ENCODE data around the gene MYO3B. TPM values are rescaled to one million over a fixed set of nuclear protein-coding genes. Genes with fewer than 3 reads are reported as not detected.

MYO3B gene
- total and polyA plus RNA-seq, 8 donors: 1.3 to 4.1 (median 2.6) TPM; not detected in 1

GRCh38 chr2:170369228-170369627, 191.3 kb downstream of the MYO3B start:
- Histone ChIP-seq H3K27me3 (peaks cover 34 to 56% of the 10 kb centered on the region in 2 donors), H3K4me3 (no peak overlapping the region), H3K9me3 (no peaks in the 10 kb centered on the region), H3K36me3 (no peaks in the 10 kb centered on the region), H3K4me1 (no peaks in the 10 kb centered on the region), H3K27ac (no peak overlapping the region)
- no peak for DNase-seq
- TF ChIP-seq CTCF (IDR thresholded peaks at IDR 0.05): no peak
- ATAC-seq: no peak
- intact Hi-C loops (cut with DNase I): no loop called here

GRCh38 chr2:170369894-170370293, 191.9 kb downstream of the MYO3B start:
- H3K27ac ChIP-seq: no peak overlapping the region
- no peak overlapping the region for H3K4me3 ChIP-seq
- TF ChIP-seq CTCF (IDR thresholded peaks at IDR 0.05): no peak
- H3K4me1 ChIP-seq: no peaks in the 10 kb centered on the region
- ATAC-seq (no peak), DNase-seq (peak in 1 of 4 donors; percentile 33)
- no peaks in the 10 kb centered on the region for H3K36me3 ChIP-seq
- intact Hi-C loops (cut with DNase I): no loop called here
- H3K9me3 ChIP-seq: no peaks in the 10 kb centered on the region
- peaks cover 28 to 49% of the 10 kb centered on the region in 2 donors for H3K27me3 ChIP-seq

- no peak for DNase-seq
- intact Hi-C loops (cut with DNase I): no loop called here
- H3K27me3 ChIP-seq: peaks cover 21 to 49% of the 10 kb centered on the region in 2 donors
Observed at GRCh38 chr2:170371231-170371998, 193.5 kb downstream of the MYO3B start.

GRCh38 chr2:170375192-170375591, 197.2 kb downstream of the MYO3B start:
- no peaks in the 10 kb centered on the region for H3K9me3 ChIP-seq
- intact Hi-C loops (cut with DNase I): no loop called here
- no peak for DNase-seq
- H3K27me3 ChIP-seq: peaks cover 0 to 30% of the 10 kb centered on the region in 2 donors
- no peak overlapping the region for H3K27ac ChIP-seq
- no peak for ATAC-seq
- no peak overlapping the region for H3K4me3 ChIP-seq
- no peak for TF ChIP-seq CTCF (IDR thresholded peaks at IDR 0.05)
- H3K36me3 ChIP-seq: no peaks in the 10 kb centered on the region
- no peaks in the 10 kb centered on the region for H3K4me1 ChIP-seq

More at GRCh38 chr2:170371231-170371998, 193.5 kb downstream of the MYO3B start:
- H3K4me3 ChIP-seq: no peak overlapping the region
- H3K9me3 ChIP-seq: no peaks in the 10 kb centered on the region
- no peaks in the 10 kb centered on the region for H3K4me1 ChIP-seq
- H3K27ac ChIP-seq: no peak overlapping the region
- H3K36me3 ChIP-seq: no peaks in the 10 kb centered on the region
- TF ChIP-seq CTCF (IDR thresholded peaks at IDR 0.05): no peak
- ATAC-seq: no peak

- Histone ChIP-seq H3K36me3 (no peaks in the 10 kb centered on the region), H3K4me1 (no peaks in the 10 kb centered on the region), H3K4me3 (no peak overlapping the region), H3K27ac (no peak overlapping the region), H3K9me3 (no peaks in the 10 kb centered on the region), H3K27me3 (peaks cover 0 to 17% of the 10 kb centered on the region in 2 donors)
- intact Hi-C loops (cut with DNase I): no loop called here
- TF ChIP-seq CTCF (IDR thresholded peaks at IDR 0.05): no peak
- ATAC-seq: no peak
- no peak for DNase-seq
Observed at GRCh38 chr2:170377500-170378207, 199.7 kb downstream of the MYO3B start.

All from left lung (tissue), 10 donors.